Ovary (tissue), 9 donors: ENCODE measurements around the gene C1orf174. TPM values are rescaled to one million over a fixed set of nuclear protein-coding genes. Genes with fewer than 3 reads are reported as not detected.

Source experiments
- DNase-seq, 5 donors: peaks; one replicate each; pipeline ENCODE4 v3.0.0-alpha.2; 2019 to 2020
- H3K27ac ChIP-seq, 2 donors: fragments of 200-600 bp; one replicate each; pipeline versions ENCODE4 v1.5.1 to v1.8.0; 2019 to 2022
- H3K27me3 ChIP-seq: fragments of 200-600 bp; one replicate; pipeline ENCODE4 v1.8.0; 2022
- H3K36me3 ChIP-seq: fragments of 200-600 bp; sonication (generic); one replicate; pipeline ENCODE4 v1.5.1; 2019
- H3K4me1 ChIP-seq: one replicate; pipeline ENCODE4 v1.8.1; 2013; ENCODE audit warnings: mild to moderate bottlenecking, moderate library complexity; ENCODE audit not compliant: insufficient read depth
- H3K4me3 ChIP-seq: fragments of 200-600 bp; sonication (generic); one replicate; pipeline ENCODE4 v1.5.1; 2017
- H3K9me3 ChIP-seq, 2 donors: fragments of 200-600 bp in 1 of 2; sonication (generic) in 1 of 2; one replicate each; pipeline versions ENCODE4 v1.5.1 to v1.8.1; 2013 to 2019; ENCODE audit warnings: mild to moderate bottlenecking in 1 of 2, moderate library complexity in 1 of 2
- EP300 ChIP-seq: sonication (generic); formaldehyde crosslinking; IDR thresholded peaks from one replicate; pipeline ENCODE4 v1.6.1; 2017; ENCODE audit warnings: antibody characterized with exemption
- POLR2A ChIP-seq: fragments of 450-650 bp; IDR thresholded peaks from one replicate; pipeline ENCODE4 v1.6.1; 2017; ENCODE audit warnings: antibody characterized with exemption, mild to moderate bottlenecking, moderate library complexity
- WGBS, 3 donors: extraction: QIAGEN DNeasy Blood & Tissue Kit in 1 of 3; methylation state at CpG; one replicate each; pipeline versions ENCODE4 v1.1.5 to v1.1.7; 2013 to 2017; 5-methylcytosine and 5-hydroxymethylcytosine counted together
- intact Hi-C, 4 donors: fragments of 100-400 bp; cut with DNase I; formaldehyde crosslinking; loops; one replicate each; pipeline versions ENCODE4 v1.11.0 to v1.15.1; 2022 to 2023
- polyA plus RNA-seq, 2 donors: library from polyadenylated mRNA; stranded (reverse); fragments of 200-250 nt in 1 of 2; fragments of 350-450 nt in 1 of 2; fragmentation: Illumina TruSeq in 1 of 2; extraction: RNeasy Lipid Tissue Mini Kit (QIAGEN cat#74804) in 1 of 2; gene quantifications; one replicate each; pipeline ENCODE4 v1.2.3, GENCODE V29; 2013 to 2014
- total RNA-seq, 7 donors: library from RNA; depleted of rRNA in 2 of 7; stranded (reverse); fragments of >200 nt in 2 of 7; fragmentation: NEBNext Ultra II Directional in 3 of 7; extraction: Animal tissue kit (Norgen Biotek cat#: 25700) in 3 of 7; gene quantifications; one replicate each; pipeline versions ENCODE4 v1.1.0 to v1.2.4, GENCODE V29; 2016 to 2023
- TF ChIP-seq, protein P1 (sequence below), 3 donors: fragments of 450-650 bp in 2 of 3; fragments of 200-600 bp in 1 of 3; IDR thresholded peaks; one replicate each; pipeline versions ENCODE4 v1.5.1 to v1.8.0; 2016 to 2022; ENCODE audit warnings: antibody characterized with exemption in 3 of 3, mild to moderate bottlenecking in 1 of 3
- donor health status: DM: no; HTN: no; CAD: no; lungs with moderate emphysema.
- donor health status: DM: no; HTN: no; CAD: no.
- donor health status: Bipolar disorder and iron deficiency.
- donor health status: DM: yes; HTN: yes; CAD: no.
- donor health status: DM: no; HTN: no; CAD: no.
- donor health status: DM: yes; HTN: yes; CAD: no.

C1orf174 gene
- total and polyA plus RNA-seq, 9 donors: 12.9 to 23.9 (median 18.2) TPM

DNA sequence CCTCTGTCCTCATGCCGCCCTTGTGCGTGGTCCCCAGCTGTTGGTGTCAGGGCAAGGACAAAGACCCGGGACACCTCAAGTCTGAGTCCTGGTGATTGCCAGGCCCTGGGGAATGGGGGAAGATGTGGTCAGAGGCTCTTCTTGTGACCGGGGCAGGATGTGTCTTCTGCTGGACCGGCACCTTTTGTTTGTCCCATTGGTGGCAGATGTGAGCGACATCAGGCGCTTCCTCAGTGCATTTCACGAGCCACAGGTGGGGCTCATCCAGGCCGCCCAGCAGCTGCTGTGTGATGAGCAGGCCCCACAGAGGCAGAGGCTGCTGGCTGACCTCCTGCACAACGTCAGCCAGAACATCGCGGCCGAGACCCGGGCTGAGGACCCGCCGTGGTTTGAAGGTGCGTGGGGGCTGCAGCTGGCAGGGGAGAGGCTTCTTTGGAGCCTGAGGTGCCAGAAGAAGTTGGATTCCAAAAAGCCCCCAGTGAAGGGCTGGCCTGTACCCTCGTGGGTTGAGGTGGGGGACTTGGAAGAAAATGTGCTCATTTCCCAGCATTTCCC is 34.4 kb downstream of the C1orf174 start:
- Histone ChIP-seq H3K4me3 (no peak overlapping the region), H3K9me3 (no peaks in the 10 kb centered on the region), H3K36me3 (no peaks in the 10 kb centered on the region), H3K27ac (no peak overlapping the region), H3K27me3 (no peaks in the 10 kb centered on the region), H3K4me1 (no peaks in the 10 kb centered on the region)
- TF ChIP-seq, protein P1, sequence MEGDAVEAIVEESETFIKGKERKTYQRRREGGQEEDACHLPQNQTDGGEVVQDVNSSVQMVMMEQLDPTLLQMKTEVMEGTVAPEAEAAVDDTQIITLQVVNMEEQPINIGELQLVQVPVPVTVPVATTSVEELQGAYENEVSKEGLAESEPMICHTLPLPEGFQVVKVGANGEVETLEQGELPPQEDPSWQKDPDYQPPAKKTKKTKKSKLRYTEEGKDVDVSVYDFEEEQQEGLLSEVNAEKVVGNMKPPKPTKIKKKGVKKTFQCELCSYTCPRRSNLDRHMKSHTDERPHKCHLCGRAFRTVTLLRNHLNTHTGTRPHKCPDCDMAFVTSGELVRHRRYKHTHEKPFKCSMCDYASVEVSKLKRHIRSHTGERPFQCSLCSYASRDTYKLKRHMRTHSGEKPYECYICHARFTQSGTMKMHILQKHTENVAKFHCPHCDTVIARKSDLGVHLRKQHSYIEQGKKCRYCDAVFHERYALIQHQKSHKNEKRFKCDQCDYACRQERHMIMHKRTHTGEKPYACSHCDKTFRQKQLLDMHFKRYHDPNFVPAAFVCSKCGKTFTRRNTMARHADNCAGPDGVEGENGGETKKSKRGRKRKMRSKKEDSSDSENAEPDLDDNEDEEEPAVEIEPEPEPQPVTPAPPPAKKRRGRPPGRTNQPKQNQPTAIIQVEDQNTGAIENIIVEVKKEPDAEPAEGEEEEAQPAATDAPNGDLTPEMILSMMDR (IDR thresholded peaks at IDR 0.05): no peak
- TF ChIP-seq POLR2A (no peak), EP300 (no peak)
- peak in 1 of 5 donors; percentile 26 for DNase-seq
- WGBS, 3 donors: 58 to 66% (median 62%) methylated on average over 18 of the region's 18 CpGs
- intact Hi-C loops: no loop called here

DNA sequence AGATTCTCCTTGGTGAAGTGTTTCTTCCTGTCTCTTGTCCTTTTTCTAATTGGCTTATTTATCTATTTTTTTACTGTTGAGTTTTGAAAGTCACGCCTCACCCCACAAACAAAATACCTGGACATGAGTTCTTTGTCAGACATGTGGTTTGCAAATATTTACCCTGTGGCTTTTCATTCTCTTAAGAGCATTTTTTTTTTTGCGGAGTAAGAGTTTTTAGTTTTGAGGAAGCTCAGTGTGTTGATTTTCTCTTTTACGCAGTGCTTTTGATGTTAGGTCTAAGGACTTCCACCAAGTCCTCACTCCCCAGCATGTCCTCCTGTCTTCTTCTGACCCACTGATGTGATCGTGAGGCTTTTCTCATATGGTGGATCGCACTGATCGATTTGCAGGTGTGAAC is 35.2 kb downstream of the C1orf174 start:
- TF ChIP-seq POLR2A: no peak
- TF ChIP-seq, protein P1 (IDR thresholded peaks at IDR 0.05): no peak
- no peak for TF ChIP-seq EP300
- no peaks in the 10 kb centered on the region for H3K9me3 ChIP-seq
- no peaks in the 10 kb centered on the region for H3K4me1 ChIP-seq
- WGBS, 3 donors: 89 to 98% (median 90%) methylated on average over 6 of the region's 6 CpGs
- no peak overlapping the region for H3K4me3 ChIP-seq
- intact Hi-C loops: no loop called here
- H3K27me3 ChIP-seq: no peaks in the 10 kb centered on the region
- no peak overlapping the region for H3K27ac ChIP-seq
- DNase-seq: no peak
- no peaks in the 10 kb centered on the region for H3K36me3 ChIP-seq

DNA sequence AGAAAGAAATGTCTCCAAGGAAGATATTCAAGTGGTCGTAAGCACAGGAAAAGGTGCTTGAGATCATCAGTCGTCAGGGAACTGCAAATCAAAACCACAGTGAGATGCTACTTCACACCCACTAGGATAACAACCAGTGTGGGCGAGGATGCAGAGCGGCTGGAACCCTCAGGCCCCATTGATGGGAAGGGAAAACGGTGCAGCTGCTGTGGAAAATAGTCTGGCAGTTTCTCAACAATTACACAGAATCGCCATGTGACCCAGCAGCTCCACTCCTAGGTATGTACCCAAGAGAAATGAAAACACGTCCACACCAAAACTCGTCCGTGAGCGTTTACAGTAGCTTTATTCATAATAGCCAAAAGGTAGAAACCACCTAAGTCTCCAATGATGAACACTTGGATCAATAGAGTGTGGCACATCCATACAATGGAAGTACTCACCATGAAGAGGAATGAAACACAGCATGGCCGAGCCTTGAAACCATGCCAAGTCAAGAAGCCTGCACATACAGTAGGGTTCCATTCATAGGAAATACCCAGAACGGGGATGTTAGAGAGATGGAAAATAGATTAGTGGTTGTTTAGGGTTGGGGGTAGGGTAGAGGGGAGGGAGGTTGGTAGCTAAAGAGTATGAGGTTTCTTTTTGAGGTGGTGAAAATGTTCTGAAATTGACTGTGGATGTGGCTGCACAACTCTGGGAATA is 36.7 kb downstream of the C1orf174 start:
- peak in 1 of 5 donors; percentile 14 for DNase-seq
- WGBS, 3 donors: 80 to 83% (median 80%) methylated on average over 12 of the region's 12 CpGs
- H3K27me3 ChIP-seq: no peaks in the 10 kb centered on the region
- H3K27ac ChIP-seq: no peak overlapping the region
- TF ChIP-seq POLR2A (no peak), EP300 (no peak)
- TF ChIP-seq, protein P1 (IDR thresholded peaks at IDR 0.05): no peak
- H3K4me3 ChIP-seq: no peak overlapping the region
- intact Hi-C loops: no loop called here
- H3K4me1 ChIP-seq: peaks cover 3% of the 10 kb centered on the region
- H3K36me3 ChIP-seq: no peaks in the 10 kb centered on the region
- H3K9me3 ChIP-seq: no peaks in the 10 kb centered on the region

DNA sequence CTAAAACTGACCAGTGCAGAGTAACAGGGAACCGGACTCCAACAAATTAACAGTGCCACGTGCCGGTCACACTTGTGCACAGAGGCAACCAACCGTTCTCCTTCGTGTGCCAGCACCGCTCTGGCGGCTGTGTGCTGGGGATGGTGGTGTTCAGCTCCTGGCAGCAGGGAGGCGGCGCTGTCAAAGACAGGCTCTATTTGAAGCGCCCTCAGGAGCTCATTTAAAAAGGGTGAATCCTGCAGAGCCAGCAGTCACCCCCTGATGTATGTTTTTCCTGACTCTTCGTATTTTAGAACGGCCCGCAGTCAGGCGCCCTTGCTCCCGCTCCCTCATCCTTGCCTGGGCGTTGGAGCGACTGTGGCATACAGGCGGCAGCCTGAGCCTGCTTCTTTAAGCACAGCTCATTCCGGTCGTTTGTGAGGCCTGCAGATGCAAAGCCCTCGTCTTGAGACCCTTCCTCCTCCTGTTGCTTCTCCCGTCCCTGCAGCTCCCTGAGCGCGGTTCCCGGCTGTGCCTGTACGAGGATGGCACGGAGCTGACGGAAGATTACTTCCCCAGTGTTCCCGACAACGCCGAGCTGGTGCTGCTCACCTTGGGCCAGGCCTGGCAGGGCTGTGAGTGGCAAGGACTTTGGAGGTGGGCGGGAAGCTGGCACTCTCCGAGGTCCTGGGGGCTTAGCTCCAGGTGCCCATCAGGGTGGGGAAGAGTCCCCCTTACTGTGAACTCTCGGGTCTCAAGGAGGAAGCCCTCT is 41.7 kb downstream of the C1orf174 start:
- intact Hi-C loops: no loop called here
- Histone ChIP-seq H3K27me3 (no peaks in the 10 kb centered on the region), H3K4me1 (peaks cover 13% of the 10 kb centered on the region), H3K36me3 (no peaks in the 10 kb centered on the region), H3K9me3 (no peaks in the 10 kb centered on the region), H3K27ac (peak overlapping the region in 1 of 2 donors; percentile 82), H3K4me3 (peak overlapping the region; percentile 62)
- TF ChIP-seq EP300: no peak
- no peak for TF ChIP-seq POLR2A
- TF ChIP-seq, protein P1 (IDR thresholded peaks at IDR 0.05): no peak
- DNase-seq: peak in 3 of 5 donors; percentile 17 to 41 (median 37)
- WGBS, 3 donors: 63 to 66% (median 66%) methylated on average over 34 of the region's 34 CpGs
